ENCODE results near the gene TMA7B. TPM values are rescaled to one million over a fixed set of nuclear protein-coding genes. Genes with fewer than 3 reads are reported as not detected.

Gene TMA7B
- polyA plus RNA-seq, 1 of the 3 experiments (the other 2 are of a cell fraction), result not detected

DNA sequence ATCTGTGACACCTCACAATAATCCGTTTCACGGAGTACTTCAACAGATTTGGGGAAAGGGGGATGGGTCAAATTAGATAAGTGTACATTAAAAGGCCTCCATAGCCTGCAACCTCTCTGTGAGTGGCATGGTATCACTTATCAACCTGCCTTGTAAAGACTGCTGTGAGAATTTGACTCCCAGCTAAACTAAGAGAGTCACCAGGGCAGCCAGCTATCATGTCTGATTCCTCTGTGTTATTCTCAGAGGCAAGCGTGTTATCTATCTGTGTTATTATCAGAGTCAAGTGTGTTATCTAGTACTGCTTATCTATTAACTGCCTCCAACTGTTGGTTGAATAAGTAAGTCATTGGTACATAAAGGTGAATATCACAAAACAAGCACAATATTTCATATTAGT is 30.5 kb downstream of the TMA7B start:
- TF ChIP-seq ELF1 (IDR thresholded peaks at IDR 0.05), result no peak
- TF ChIP-seq POLR2AphosphoS5 (IDR thresholded peaks at IDR 0.05; ENCODE audit: low read depth, low read length), result no peak
- no peak for TF ChIP-seq EZH2phosphoT487 (IDR thresholded peaks at IDR 0.05; ENCODE audit: borderline replicate concordance, low read depth)
- TF ChIP-seq SIN3A (IDR thresholded peaks at IDR 0.05; ENCODE audit: borderline replicate concordance, low read depth, low read length), result no peak
- TF ChIP-seq JUND (IDR thresholded peaks at IDR 0.05), result no peak
- no peak for TF ChIP-seq NRF1 (IDR thresholded peaks at IDR 0.05; ENCODE audit: low read depth, low read length)
- no peak for TF ChIP-seq CTCF (IDR thresholded peaks at IDR 0.05)
- no peak for TF ChIP-seq EP300 (IDR thresholded peaks at IDR 0.05; ENCODE audit: borderline replicate concordance in 1 of 2, low read depth in 1 of 2, low read length in 1 of 2)
- DNase-seq, result no peak
- H3F3A ChIP-seq (replicated peaks; ENCODE audit: insufficient read depth), result no peaks in the 10 kb centered on the region
- no peaks in the 10 kb centered on the region for H4K20me1 ChIP-seq (ENCODE audit: insufficient read depth)
- H3K9me2 ChIP-seq, result no peaks in the 10 kb centered on the region
- no peak overlapping the region for H3K4me3 ChIP-seq (ENCODE audit: low read depth in 2 of 2, low read length in 1 of 2)
- H3K4me2 ChIP-seq, result no peak overlapping the region
- H3K79me2 ChIP-seq (ENCODE audit: insufficient read depth), result no peaks in the 10 kb centered on the region
- H3K9ac ChIP-seq, result no peak overlapping the region
- no peaks in the 10 kb centered on the region for H3K27me3 ChIP-seq (ENCODE audit: insufficient read depth)
- no peaks in the 10 kb centered on the region for H3K36me3 ChIP-seq (replicated peaks in 1 of 2; ENCODE audit: control insufficient read depth in 1 of 2, insufficient read depth in 2 of 2, low read length in 1 of 2)
- H3K27ac ChIP-seq (ENCODE audit: low read depth in 2 of 2, low read length in 1 of 2), result no peak overlapping the region
- H3K4me1 ChIP-seq (ENCODE audit: control insufficient read depth in 1 of 2, insufficient read depth in 2 of 2, low read depth in 1 of 2, low read length in 1 of 2), result peaks cover 0 to 2% of the 10 kb centered on the region in 2 experiments; a peak in 1 of 4 replicates
- POLR2A ChIA-PET, result no interaction called here
- no peaks in the 10 kb centered on the region for H3K9me3 ChIP-seq
- no peak overlapping the region for H2AFZ ChIP-seq (ENCODE audit: low read depth)
- CTCF ChIA-PET, result interaction anchor here (0.6 to 1.3 kb wide), 3 partner anchors 34 to 456 kb away, joined by 3 read pairs; no protein-coding TSS in a partner anchor
- WGBS (ENCODE audit: low lambda C conversion rate), result 75% methylated on average over 1 of the region's 3 CpGs

DNA sequence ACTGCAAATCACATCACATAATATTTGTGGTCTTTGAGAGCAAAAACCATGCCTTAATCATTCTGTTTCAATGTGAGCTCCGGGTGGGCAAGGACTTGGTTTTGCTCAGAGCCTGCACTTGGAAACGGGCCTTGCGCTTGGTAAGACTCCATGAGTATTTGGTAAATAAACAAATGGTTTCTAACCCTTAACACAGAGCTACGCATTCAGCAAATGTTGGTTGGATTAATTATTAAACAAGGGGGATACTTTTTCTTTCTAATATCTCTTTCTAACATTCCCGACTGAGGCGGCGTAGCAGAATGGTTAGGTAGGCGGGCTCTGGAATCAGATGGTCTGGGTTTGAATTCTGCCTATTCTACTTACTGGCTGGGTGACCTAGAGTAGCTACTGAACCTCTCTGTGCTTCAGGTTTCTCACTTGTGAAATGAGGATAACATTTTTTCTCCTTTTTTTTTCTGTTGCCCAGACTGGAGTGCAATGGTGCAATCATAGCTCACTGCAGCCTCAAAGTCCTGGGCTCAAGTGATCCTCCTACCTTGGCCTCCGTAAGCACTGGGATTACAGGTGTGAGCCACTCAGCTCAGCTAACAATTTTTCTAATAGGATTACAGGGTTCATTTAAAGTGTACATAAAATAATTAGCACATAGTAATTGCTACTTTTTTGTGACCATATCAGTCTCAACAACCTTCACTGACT is 31.1 kb downstream of the TMA7B start:
- DNase-seq, result no peak
- H3K4me2 ChIP-seq, result no peak overlapping the region
- no peak overlapping the region for H3K27ac ChIP-seq (ENCODE audit: low read depth in 2 of 2, low read length in 1 of 2)
- H3K27me3 ChIP-seq (ENCODE audit: insufficient read depth), result no peaks in the 10 kb centered on the region
- CTCF ChIA-PET, result interaction anchor here (1.3 kb wide), 1 partner anchor 456 kb away, joined by 3 read pairs; no protein-coding TSS in a partner anchor
- H3K36me3 ChIP-seq (replicated peaks in 1 of 2; ENCODE audit: control insufficient read depth in 1 of 2, insufficient read depth in 2 of 2, low read length in 1 of 2), result no peaks in the 10 kb centered on the region
- POLR2A ChIA-PET, result no interaction called here
- no peaks in the 10 kb centered on the region for H3K9me3 ChIP-seq
- 70% methylated on average over 9 of the region's 9 CpGs for WGBS (ENCODE audit: low lambda C conversion rate)
- no peak overlapping the region for H3K4me3 ChIP-seq (ENCODE audit: low read depth in 2 of 2, low read length in 1 of 2)
- no peaks in the 10 kb centered on the region for H4K20me1 ChIP-seq (ENCODE audit: insufficient read depth)
- H3K79me2 ChIP-seq (ENCODE audit: insufficient read depth), result no peaks in the 10 kb centered on the region
- no peaks in the 10 kb centered on the region for H3F3A ChIP-seq (replicated peaks; ENCODE audit: insufficient read depth)
- H3K4me1 ChIP-seq (ENCODE audit: control insufficient read depth in 1 of 2, insufficient read depth in 2 of 2, low read depth in 1 of 2, low read length in 1 of 2), result peaks cover 0 to 2% of the 10 kb centered on the region in 2 experiments; a peak in 1 of 4 replicates
- H2AFZ ChIP-seq (ENCODE audit: low read depth), result no peak overlapping the region
- H3K9ac ChIP-seq, result no peak overlapping the region
- H3K9me2 ChIP-seq, result no peaks in the 10 kb centered on the region
- TF ChIP-seq CHD2 (IDR thresholded peaks at IDR 0.05; ENCODE audit: low read length, partially characterized antibody), result no peak
- TF ChIP-seq REST (IDR thresholded peaks at IDR 0.05; ENCODE audit: low read depth, low read length), result no peak
- no peak for TF ChIP-seq MXI1 (IDR thresholded peaks at IDR 0.05; ENCODE audit: low read depth, low read length)
- no peak for TF ChIP-seq TAF1 (IDR thresholded peaks at IDR 0.05; ENCODE audit: borderline replicate concordance, low read depth, low read length)
- TF ChIP-seq RAD21 (IDR thresholded peaks at IDR 0.05; ENCODE audit: low read length), result no peak
- TF ChIP-seq NFIC (IDR thresholded peaks at IDR 0.05; ENCODE audit: borderline replicate concordance), result no peak
- no peak for TF ChIP-seq ZBTB33 (IDR thresholded peaks at IDR 0.05; ENCODE audit: borderline replicate concordance, low read depth)
- no peak for TF ChIP-seq IRF3 (IDR thresholded peaks at IDR 0.05; ENCODE audit: low read depth, low read length)
- TF ChIP-seq, protein P1, sequence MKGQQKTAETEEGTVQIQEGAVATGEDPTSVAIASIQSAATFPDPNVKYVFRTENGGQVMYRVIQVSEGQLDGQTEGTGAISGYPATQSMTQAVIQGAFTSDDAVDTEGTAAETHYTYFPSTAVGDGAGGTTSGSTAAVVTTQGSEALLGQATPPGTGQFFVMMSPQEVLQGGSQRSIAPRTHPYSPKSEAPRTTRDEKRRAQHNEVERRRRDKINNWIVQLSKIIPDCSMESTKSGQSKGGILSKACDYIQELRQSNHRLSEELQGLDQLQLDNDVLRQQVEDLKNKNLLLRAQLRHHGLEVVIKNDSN (IDR thresholded peaks at IDR 0.05; ENCODE audit: borderline replicate concordance, low read depth), result no peak
- no peak for TF ChIP-seq MEF2A (IDR thresholded peaks at IDR 0.05; ENCODE audit: borderline replicate concordance, low read depth)
